Astrocyte (in vitro differentiated cells and primary cell): Measurements from ENCODE around the gene C10orf53. TPM values are rescaled to one million over a fixed set of nuclear protein-coding genes. Genes with fewer than 3 reads are reported as not detected.

ENCODE experiments used
- DNase-seq: peaks from one replicate; pipeline ENCODE4 v3.0.0-alpha.2; 2010; ENCODE audit warnings: low read depth
- FAIRE-seq: peaks from 2 replicates; lab custom pipeline; 2011; peaks lifted over from hg19 to GRCh38; lab: Jason Lieb, UNC
- H2AFZ ChIP-seq: 2 replicates; pipeline ENCODE4 v1.6.0; 2012; ENCODE audit warnings: low read depth, low read length, inconsistent platforms
- H3K27ac ChIP-seq: 2 replicates; pipeline ENCODE4 v1.5.1; 2011; ENCODE audit warnings: low read depth, low read length, inconsistent platforms
- H3K27me3 ChIP-seq: 2 replicates; pipeline ENCODE4 v1.6.0; 2011; ENCODE audit warnings: low read length, inconsistent platforms; ENCODE audit not compliant: insufficient read depth
- H3K36me3 ChIP-seq: 2 replicates; pipeline ENCODE4 v1.5.1; 2011; ENCODE audit warnings: low read length, inconsistent platforms; ENCODE audit not compliant: insufficient read depth
- H3K4me1 ChIP-seq: 2 replicates; pipeline ENCODE4 v1.5.1; 2011; ENCODE audit warnings: low read length, inconsistent platforms; ENCODE audit not compliant: insufficient read depth
- H3K4me2 ChIP-seq: 2 replicates; pipeline ENCODE4 v1.6.0; 2012; ENCODE audit warnings: low read length, inconsistent platforms
- H3K4me3 ChIP-seq: 2 replicates; pipeline ENCODE4 v1.5.1; 2011; ENCODE audit warnings: low read depth, mild to moderate bottlenecking, low read length, inconsistent platforms; ENCODE audit not compliant: insufficient read depth
- H3K79me2 ChIP-seq: 2 replicates; pipeline ENCODE4 v1.6.0; 2012; ENCODE audit warnings: mild to moderate bottlenecking, low read length, inconsistent platforms; ENCODE audit not compliant: insufficient read depth
- H3K9ac ChIP-seq: 2 replicates; pipeline ENCODE4 v1.6.0; 2012; ENCODE audit warnings: mild to moderate bottlenecking, low read length, inconsistent platforms
- H3K9me3 ChIP-seq: 2 replicates; pipeline ENCODE4 v1.5.1; 2012; ENCODE audit warnings: low read depth, mild to moderate bottlenecking, low read length, inconsistent platforms; ENCODE audit not compliant: insufficient read depth
- H4K20me1 ChIP-seq: 2 replicates; pipeline ENCODE4 v1.6.0; 2012; ENCODE audit warnings: low read length, inconsistent platforms; ENCODE audit not compliant: insufficient read depth
- H3K27ac Mint-ChIP-seq: one replicate; pipeline ENCODE4 v1.8.0; 2021; ENCODE audit warnings: mild to moderate bottlenecking, mixed read lengths; ENCODE audit not compliant: unreplicated experiment
- H3K27me3 Mint-ChIP-seq: one replicate; pipeline ENCODE4 v1.8.0; 2021; ENCODE audit warnings: low read depth, mixed read lengths; ENCODE audit not compliant: unreplicated experiment
- H3K36me3 Mint-ChIP-seq: one replicate; pipeline ENCODE4 v1.8.0; 2021; ENCODE audit warnings: low read depth, mixed read lengths; ENCODE audit not compliant: unreplicated experiment
- H3K4me1 Mint-ChIP-seq: one replicate; pipeline ENCODE4 v1.8.0; 2021; ENCODE audit warnings: low read depth, mixed read lengths; ENCODE audit not compliant: unreplicated experiment
- H3K4me3 Mint-ChIP-seq: one replicate; pipeline ENCODE4 v1.8.0; 2021; ENCODE audit warnings: mild to moderate bottlenecking, moderate library complexity, mixed read lengths; ENCODE audit not compliant: unreplicated experiment
- H3K9me3 Mint-ChIP-seq: one replicate; pipeline ENCODE4 v1.8.0; 2021; ENCODE audit warnings: mild to moderate bottlenecking, mixed read lengths; ENCODE audit not compliant: unreplicated experiment
- EZH2 ChIP-seq: IDR thresholded peaks from 2 replicates; pipeline ENCODE4 v1.6.1; 2012; ENCODE audit warnings: mild to moderate bottlenecking, low read length, inconsistent platforms; ENCODE audit not compliant: insufficient read depth
- total RNA-seq: library from RNA; stranded (reverse); gene quantifications from 2 replicates; pipeline ENCODE4 v1.2.1, GENCODE V29; 2021
- TF ChIP-seq, protein P1 (sequence below): IDR thresholded peaks from 2 replicates; pipeline ENCODE4 v1.5.1; 2011; ENCODE audit warnings: low read depth, mild to moderate bottlenecking, inconsistent platforms, low read length, moderate library complexity; ENCODE audit not compliant: insufficient read depth

Gene C10orf53
- total RNA-seq, 1 donor from 2014 or later, result not detected

DNA sequence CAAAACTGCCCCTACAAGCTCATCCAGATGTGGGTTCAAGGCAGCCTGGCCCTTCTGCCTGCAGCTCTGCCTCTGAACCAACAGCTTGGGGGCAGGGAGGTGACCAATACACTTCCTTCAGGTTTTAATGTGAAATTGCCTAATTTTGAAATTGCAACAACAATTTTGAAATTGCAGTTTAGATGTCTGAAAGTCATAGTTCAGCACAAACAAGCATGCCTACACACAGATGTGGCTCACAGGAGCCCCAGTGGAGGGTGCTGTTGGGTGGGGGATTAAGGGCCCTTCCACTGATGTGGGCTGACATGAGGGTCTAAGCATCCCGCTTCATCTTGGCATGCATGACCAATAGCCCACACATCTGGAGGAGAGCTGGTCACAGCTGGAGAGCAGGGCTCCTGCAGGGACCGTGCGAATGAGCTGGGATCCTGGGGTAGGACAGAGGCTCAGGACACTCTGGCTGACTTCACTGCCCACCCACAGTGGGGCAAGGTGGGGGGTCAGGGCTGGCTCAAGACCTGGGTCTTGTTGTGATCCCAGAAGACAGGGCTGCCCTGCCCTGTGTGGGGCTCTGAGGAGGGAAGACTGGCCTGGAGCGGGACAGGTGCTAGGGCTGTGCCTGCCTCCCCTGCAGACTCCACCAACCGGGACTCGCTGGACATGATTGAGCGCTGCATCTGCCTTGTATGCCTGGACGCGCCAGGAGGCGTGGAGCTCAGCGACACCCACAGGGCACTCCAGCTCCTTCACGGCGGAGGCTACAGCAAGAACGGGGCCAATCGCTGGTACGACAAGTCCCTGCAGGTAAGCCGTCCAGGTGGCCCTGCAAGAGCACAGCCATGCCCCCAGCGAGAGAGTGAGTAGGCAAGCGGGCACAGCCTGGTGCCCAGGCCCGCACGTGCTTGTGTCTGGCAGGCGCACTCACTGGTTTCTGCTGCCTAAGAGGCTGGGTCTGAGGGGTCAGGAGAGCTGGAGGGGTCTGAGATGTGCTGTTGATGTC lies 33.3 kb upstream of the C10orf53 start:
- H3K27ac ChIP-seq, result no peak overlapping the region
- H3K27me3 Mint-ChIP-seq, result peaks cover 68% of the 10 kb centered on the region
- no peak overlapping the region for H3K4me3 Mint-ChIP-seq
- H3K36me3 ChIP-seq, result no peaks in the 10 kb centered on the region
- no peaks in the 10 kb centered on the region for H3K4me1 ChIP-seq
- H2AFZ ChIP-seq, result no peak overlapping the region
- no peaks in the 10 kb centered on the region for H3K9me3 ChIP-seq
- FAIRE-seq (no peak), DNase-seq (no peak)
- no peaks in the 10 kb centered on the region for H3K4me1 Mint-ChIP-seq
- no peak overlapping the region for H3K4me2 ChIP-seq
- H3K4me3 ChIP-seq, result no peak overlapping the region
- H3K27me3 ChIP-seq, result peaks cover 3% of the 10 kb centered on the region
- no peak overlapping the region for H3K9ac ChIP-seq
- TF ChIP-seq, protein P1, sequence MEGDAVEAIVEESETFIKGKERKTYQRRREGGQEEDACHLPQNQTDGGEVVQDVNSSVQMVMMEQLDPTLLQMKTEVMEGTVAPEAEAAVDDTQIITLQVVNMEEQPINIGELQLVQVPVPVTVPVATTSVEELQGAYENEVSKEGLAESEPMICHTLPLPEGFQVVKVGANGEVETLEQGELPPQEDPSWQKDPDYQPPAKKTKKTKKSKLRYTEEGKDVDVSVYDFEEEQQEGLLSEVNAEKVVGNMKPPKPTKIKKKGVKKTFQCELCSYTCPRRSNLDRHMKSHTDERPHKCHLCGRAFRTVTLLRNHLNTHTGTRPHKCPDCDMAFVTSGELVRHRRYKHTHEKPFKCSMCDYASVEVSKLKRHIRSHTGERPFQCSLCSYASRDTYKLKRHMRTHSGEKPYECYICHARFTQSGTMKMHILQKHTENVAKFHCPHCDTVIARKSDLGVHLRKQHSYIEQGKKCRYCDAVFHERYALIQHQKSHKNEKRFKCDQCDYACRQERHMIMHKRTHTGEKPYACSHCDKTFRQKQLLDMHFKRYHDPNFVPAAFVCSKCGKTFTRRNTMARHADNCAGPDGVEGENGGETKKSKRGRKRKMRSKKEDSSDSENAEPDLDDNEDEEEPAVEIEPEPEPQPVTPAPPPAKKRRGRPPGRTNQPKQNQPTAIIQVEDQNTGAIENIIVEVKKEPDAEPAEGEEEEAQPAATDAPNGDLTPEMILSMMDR, result no peak
- TF ChIP-seq EZH2, result no peak
- peaks cover 7% of the 10 kb centered on the region for H3K9me3 Mint-ChIP-seq
- H3K36me3 Mint-ChIP-seq, result peaks cover 2% of the 10 kb centered on the region
- H3K79me2 ChIP-seq, result no peaks in the 10 kb centered on the region
- no peak overlapping the region for H3K27ac Mint-ChIP-seq
- H4K20me1 ChIP-seq, result no peaks in the 10 kb centered on the region

DNA sequence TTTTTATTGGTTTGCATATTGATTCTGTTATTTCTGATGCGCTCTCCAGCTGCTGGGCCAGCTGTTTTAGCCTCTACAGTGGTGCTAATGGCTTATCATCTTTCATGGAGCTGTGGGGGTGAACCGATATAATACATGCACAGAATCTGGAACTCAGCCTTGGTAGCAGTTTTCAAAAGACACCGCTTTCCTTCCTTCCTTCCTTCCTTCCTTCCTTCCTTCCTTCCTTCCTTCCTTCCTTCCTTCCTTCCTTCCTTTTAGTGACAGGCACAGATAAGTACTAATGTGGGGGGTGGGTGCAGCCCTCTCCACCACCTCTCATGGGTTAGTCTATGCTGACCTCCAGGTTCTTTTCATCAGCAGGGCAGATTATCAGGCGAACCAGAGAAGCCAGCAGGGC lies 31.9 kb upstream of the C10orf53 start:
- H3K36me3 Mint-ChIP-seq, result peaks cover 2% of the 10 kb centered on the region

DNA sequence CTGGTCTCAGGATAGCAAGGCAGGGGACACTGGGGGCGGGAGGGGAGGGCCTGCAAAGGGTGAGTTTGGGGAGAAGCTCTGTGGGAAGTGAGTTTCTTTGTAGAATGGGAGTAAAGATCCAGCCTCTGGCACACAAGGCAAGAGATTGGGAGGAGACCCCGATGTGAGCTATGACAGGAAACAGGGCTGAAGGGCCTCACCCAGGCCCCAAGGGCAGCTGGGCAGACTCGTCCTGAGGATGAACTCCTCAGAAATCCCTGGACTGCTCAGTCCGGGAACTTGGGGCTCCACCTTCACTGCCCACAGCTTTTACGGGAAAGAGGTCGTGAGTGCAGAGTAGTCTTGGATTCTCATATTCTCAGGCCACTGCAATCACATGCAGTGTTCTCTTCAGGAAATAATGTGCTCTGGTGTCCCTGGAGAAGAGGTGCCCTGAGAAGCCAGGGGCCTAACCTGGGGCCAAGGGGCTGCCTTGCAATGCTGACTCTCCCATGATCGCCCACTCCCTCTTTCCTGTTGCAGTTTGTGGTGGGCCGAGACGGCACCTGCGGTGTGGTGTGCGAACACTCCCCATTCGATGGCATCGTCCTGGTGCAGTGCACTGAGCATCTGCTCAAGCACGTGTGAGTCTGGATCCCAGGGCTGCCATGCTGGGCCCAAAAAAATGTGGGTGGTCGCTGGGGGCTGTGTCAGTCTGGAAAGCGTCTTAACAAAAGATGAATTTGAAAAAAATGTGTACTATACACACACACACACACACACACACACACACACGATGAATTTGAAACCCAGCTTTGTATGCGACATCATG lies 31.3 kb upstream of the C10orf53 start:
- Histone ChIP-seq H2AFZ (no peak overlapping the region), H3K79me2 (no peaks in the 10 kb centered on the region), H4K20me1 (no peaks in the 10 kb centered on the region), H3K36me3 (no peaks in the 10 kb centered on the region), H3K27ac (no peak overlapping the region), H3K4me1 (no peaks in the 10 kb centered on the region), H3K9ac (no peak overlapping the region), H3K27me3 (peaks cover 3% of the 10 kb centered on the region), H3K4me2 (no peak overlapping the region), H3K4me3 (no peak overlapping the region), H3K9me3 (no peaks in the 10 kb centered on the region)
- no peak overlapping the region for H3K27ac Mint-ChIP-seq
- H3K4me1 Mint-ChIP-seq, result no peaks in the 10 kb centered on the region
- H3K4me3 Mint-ChIP-seq, result no peak overlapping the region
- peaks cover 7% of the 10 kb centered on the region for H3K9me3 Mint-ChIP-seq
- peaks cover 72% of the 10 kb centered on the region for H3K27me3 Mint-ChIP-seq
- H3K36me3 Mint-ChIP-seq, result peaks cover 2% of the 10 kb centered on the region
- DNase-seq, result no peak
- FAIRE-seq, result no peak
- TF ChIP-seq, protein P1, result no peak
- no peak for TF ChIP-seq EZH2

More for the DNA sequence above, 31.9 kb upstream of the C10orf53 start:
- Histone ChIP-seq H3K4me3 (no peak overlapping the region), H3K9me3 (no peaks in the 10 kb centered on the region), H4K20me1 (no peaks in the 10 kb centered on the region), H3K79me2 (no peaks in the 10 kb centered on the region), H3K27me3 (peaks cover 3% of the 10 kb centered on the region), H3K36me3 (no peaks in the 10 kb centered on the region), H3K4me1 (no peaks in the 10 kb centered on the region), H2AFZ (no peak overlapping the region), H3K9ac (no peak overlapping the region), H3K27ac (no peak overlapping the region), H3K4me2 (no peak overlapping the region)
- no peak overlapping the region for H3K27ac Mint-ChIP-seq
- peaks cover 7% of the 10 kb centered on the region for H3K9me3 Mint-ChIP-seq
- H3K4me3 Mint-ChIP-seq, result no peak overlapping the region
- FAIRE-seq (no peak), DNase-seq (no peak)
- no peak for TF ChIP-seq EZH2
- peaks cover 71% of the 10 kb centered on the region for H3K27me3 Mint-ChIP-seq
- H3K4me1 Mint-ChIP-seq, result no peaks in the 10 kb centered on the region
